OCI-LY3 (cell line): ENCODE results near the gene CACNB4.

ENCODE experiments used
- EZH2phosphoT487 ChIP-seq: fragments of 200-600 bp; shearing (Covaris generic); IDR thresholded peaks from 2 replicates; pipeline ENCODE4 v1.6.1; 2018; ENCODE audit warnings: antibody characterized with exemption, mixed run types, low read depth
- TF ChIP-seq, protein P1 (sequence below): fragments of 200-600, 300-600 bp; sonication (generic); IDR thresholded peaks from 2 replicates; pipeline ENCODE4 v1.5.1; 2014; ENCODE audit warnings: antibody characterized with exemption, low read length, low read depth

DNA sequence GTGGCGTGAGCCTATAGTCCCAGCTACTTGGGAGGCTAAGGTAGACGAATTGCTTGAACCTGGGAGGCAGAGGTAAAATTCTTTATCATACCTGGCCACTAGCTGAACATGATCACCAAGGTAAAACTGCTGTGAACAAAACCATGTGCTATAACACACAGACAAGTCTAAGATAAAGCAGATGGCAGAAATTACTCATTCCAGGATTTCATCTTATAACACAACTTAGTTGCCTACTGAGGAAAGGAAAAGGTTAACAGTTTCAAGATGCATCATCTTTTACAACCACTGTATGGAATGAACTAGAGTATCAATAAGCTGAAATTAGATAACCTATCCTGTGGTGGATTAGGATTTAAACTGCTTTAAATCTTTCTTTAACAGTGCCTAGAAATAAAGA, 278.9 kb downstream of the CACNB4 start:
- TF ChIP-seq, protein P1, sequence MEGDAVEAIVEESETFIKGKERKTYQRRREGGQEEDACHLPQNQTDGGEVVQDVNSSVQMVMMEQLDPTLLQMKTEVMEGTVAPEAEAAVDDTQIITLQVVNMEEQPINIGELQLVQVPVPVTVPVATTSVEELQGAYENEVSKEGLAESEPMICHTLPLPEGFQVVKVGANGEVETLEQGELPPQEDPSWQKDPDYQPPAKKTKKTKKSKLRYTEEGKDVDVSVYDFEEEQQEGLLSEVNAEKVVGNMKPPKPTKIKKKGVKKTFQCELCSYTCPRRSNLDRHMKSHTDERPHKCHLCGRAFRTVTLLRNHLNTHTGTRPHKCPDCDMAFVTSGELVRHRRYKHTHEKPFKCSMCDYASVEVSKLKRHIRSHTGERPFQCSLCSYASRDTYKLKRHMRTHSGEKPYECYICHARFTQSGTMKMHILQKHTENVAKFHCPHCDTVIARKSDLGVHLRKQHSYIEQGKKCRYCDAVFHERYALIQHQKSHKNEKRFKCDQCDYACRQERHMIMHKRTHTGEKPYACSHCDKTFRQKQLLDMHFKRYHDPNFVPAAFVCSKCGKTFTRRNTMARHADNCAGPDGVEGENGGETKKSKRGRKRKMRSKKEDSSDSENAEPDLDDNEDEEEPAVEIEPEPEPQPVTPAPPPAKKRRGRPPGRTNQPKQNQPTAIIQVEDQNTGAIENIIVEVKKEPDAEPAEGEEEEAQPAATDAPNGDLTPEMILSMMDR, result no peak
- TF ChIP-seq EZH2phosphoT487, result no peak
